HG03439 (cell line): ENCODE results near the gene CLEC16A.
"Not testable (repeated sequence)": the region's sequence is repeated elsewhere in the genome, so short reads cannot be mapped to it uniquely, and the experiment has no call there.

Source experiments
- ATAC-seq: cut with Tn5 transposase; IDR thresholded peaks from one replicate; pipeline ENCODE4 v1.9.1; 2021; ENCODE audit warnings: mild to moderate bottlenecking, moderate library complexity; ENCODE audit not compliant: unreplicated experiment

The CLEC16A gene

GRCh38 chr16:11094075-11094856, 149.9 kb downstream of the CLEC16A start:
- peak; percentile 53 for ATAC-seq

- peak; percentile 29 for ATAC-seq
Measured at GRCh38 chr16:11094857-11095565, 150.6 kb downstream of the CLEC16A start.

GRCh38 chr16:11095935-11096334, 151.6 kb downstream of the CLEC16A start:
- no peak for ATAC-seq

- no peak for ATAC-seq
Measured at GRCh38 chr16:11097094-11097786, 152.9 kb downstream of the CLEC16A start.

- ATAC-seq = no peak
Measured at GRCh38 chr16:11097787-11098167, 153.4 kb downstream of the CLEC16A start.

- ATAC-seq = no peak
Measured at GRCh38 chr16:11098601-11099390, 154.4 kb downstream of the CLEC16A start.

- no peak for ATAC-seq
Measured at GRCh38 chr16:11099672-11100205, 155.4 kb downstream of the CLEC16A start.

GRCh38 chr16:11100239-11100750, 155.9 kb downstream of the CLEC16A start:
- ATAC-seq = no peak

GRCh38 chr16:11101283-11101682, 156.9 kb downstream of the CLEC16A start:
- ATAC-seq = no peak

GRCh38 chr16:11101695-11102522, 157.5 kb downstream of the CLEC16A start:
- no peak for ATAC-seq

GRCh38 chr16:11102523-11102898, 158.1 kb downstream of the CLEC16A start:
- ATAC-seq = no peak

GRCh38 chr16:11103301-11103700, 158.9 kb downstream of the CLEC16A start:
- ATAC-seq = not testable (repeated sequence)

GRCh38 chr16:11104168-11105037, 160.0 kb downstream of the CLEC16A start:
- peak; percentile 3 for ATAC-seq

GRCh38 chr16:11105038-11105903, 160.9 kb downstream of the CLEC16A start:
- ATAC-seq = peak; percentile 69

- no peak for ATAC-seq
Measured at GRCh38 chr16:11106726-11107125, 162.4 kb downstream of the CLEC16A start.

GRCh38 chr16:11107780-11108465, 163.6 kb downstream of the CLEC16A start:
- ATAC-seq = no peak

- ATAC-seq = no peak
Measured at GRCh38 chr16:11108466-11108805, 164.1 kb downstream of the CLEC16A start.
